Measurements from ENCODE around the gene CDKN3. TPM values are rescaled to one million over a fixed set of nuclear protein-coding genes. Genes with fewer than 3 reads are reported as not detected.
A peak's percentile ranks its signal among the peaks of the same experiment; 100 is the strongest.

The CDKN3 gene
- total RNA-seq, 1 donor from 2014 or later = 50.8 TPM

GRCh38 chr14:54459106-54459505 is 62.3 kb downstream of the CDKN3 start:
- Mint-ChIP-seq H3K4me3 (no peak overlapping the region), H3K27me3 (peaks cover 3% of the 10 kb centered on the region), H3K9me3 (peaks cover 14% of the 10 kb centered on the region), H3K27ac (no peak overlapping the region), H3K36me3 (ENCODE audit: low read depth) (peaks cover 3% of the 10 kb centered on the region), H3K4me1 (no peaks in the 10 kb centered on the region)
- intact Hi-C loops (cut with micrococcal nuclease) = no loop called here
- DNase-seq = no peak

GRCh38 chr14:54462048-54462447 is 65.2 kb downstream of the CDKN3 start:
- no peak for DNase-seq
- Mint-ChIP-seq H3K4me3 (no peak overlapping the region), H3K27me3 (peaks cover 3% of the 10 kb centered on the region), H3K36me3 (ENCODE audit: low read depth) (peaks cover 3% of the 10 kb centered on the region), H3K4me1 (no peaks in the 10 kb centered on the region), H3K9me3 (peaks cover 14% of the 10 kb centered on the region), H3K27ac (peak overlapping the region; percentile 25)
- intact Hi-C loops (cut with micrococcal nuclease) = no loop called here

GRCh38 chr14:54465654-54466053 is 68.8 kb downstream of the CDKN3 start:
- H3K4me1 Mint-ChIP-seq = no peaks in the 10 kb centered on the region
- H3K36me3 Mint-ChIP-seq (ENCODE audit: low read depth) = peaks cover 8% of the 10 kb centered on the region
- H3K4me3 Mint-ChIP-seq = no peak overlapping the region
- DNase-seq = peak; percentile 17
- H3K9me3 Mint-ChIP-seq = peaks cover 10% of the 10 kb centered on the region
- no peak overlapping the region for H3K27ac Mint-ChIP-seq
- intact Hi-C loops (cut with micrococcal nuclease) = no loop called here
- H3K27me3 Mint-ChIP-seq = peaks cover 3% of the 10 kb centered on the region

- Mint-ChIP-seq H3K27me3 (peaks cover 3% of the 10 kb centered on the region), H3K4me1 (no peaks in the 10 kb centered on the region), H3K36me3 (ENCODE audit: low read depth) (peaks cover 11% of the 10 kb centered on the region), H3K9me3 (peaks cover 10% of the 10 kb centered on the region), H3K27ac (no peak overlapping the region), H3K4me3 (no peak overlapping the region)
- intact Hi-C loops (cut with micrococcal nuclease) = no loop called here
- DNase-seq = peak; percentile 6
Measured at GRCh38 chr14:54467280-54467679, 70.5 kb downstream of the CDKN3 start.

Other genes with a start within 250 kb of the CDKN3 start
- 113 and 116 TPM in 2 replicates for gene CNIH1, start 44.4 kb downstream of the CDKN3 start, total RNA-seq
- gene GMFB, start 92.0 kb downstream of the CDKN3 start, total RNA-seq = 40.9 and 41.1 TPM in 2 replicates
- 7.8 and 11.9 TPM in 2 replicates for gene CGRRF1, start 112.9 kb downstream of the CDKN3 start, total RNA-seq
- 4.6 and 5.7 TPM in 2 replicates for gene SAMD4A, start 170.1 kb downstream of the CDKN3 start, total RNA-seq

Measured in activated CD4-positive, alpha-beta T cell treated with anti-CD3 and anti-CD28 coated beads, Interleukin-2, amount 10 ng/mL, durations not matched to agents 24 days and 14 days (primary cell).